ENCODE data around the gene CAMK4.

- TF ChIP-seq CTCF (IDR thresholded peaks at IDR 0.05; ENCODE audit: low read depth, low read length) (no peak), EZH2phosphoT487 (IDR thresholded peaks at IDR 0.05; ENCODE audit: low read depth) (no peak)
These were observed 313.2 kb downstream of the CAMK4 start for GRCh38 chr5:111537141-111538024.

Measured in OCI-LY3 (cell line).